ENCODE measurements around the gene RBMS3.

The RBMS3 gene

DNA sequence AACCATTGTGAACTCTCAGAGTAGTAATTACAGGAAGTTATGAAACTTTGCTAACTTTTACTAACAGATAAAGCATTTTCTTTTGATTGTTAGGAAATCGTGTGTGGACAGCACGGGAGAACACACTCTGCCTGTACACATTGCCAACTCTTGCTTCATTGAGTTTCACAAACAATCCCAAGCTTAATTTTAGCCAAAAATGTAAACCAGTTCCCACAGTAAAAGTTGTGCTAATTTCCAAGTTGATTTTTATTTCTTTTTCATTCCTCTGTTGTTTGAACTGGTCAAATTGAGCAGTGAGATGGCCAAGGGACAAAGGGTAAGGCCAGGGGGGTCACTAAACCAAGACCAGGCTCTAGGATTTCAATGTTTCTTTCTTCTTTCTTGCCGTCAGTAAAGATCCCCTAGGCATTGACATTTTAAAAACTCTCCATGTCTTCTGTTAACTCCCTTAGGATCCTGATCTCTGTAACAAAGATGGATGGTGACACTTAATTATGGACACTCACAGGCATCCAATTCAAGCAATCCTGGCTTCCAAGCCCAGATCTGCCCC lies 414.9 kb downstream of the RBMS3 start:
- no peak for DNase-seq

DNA sequence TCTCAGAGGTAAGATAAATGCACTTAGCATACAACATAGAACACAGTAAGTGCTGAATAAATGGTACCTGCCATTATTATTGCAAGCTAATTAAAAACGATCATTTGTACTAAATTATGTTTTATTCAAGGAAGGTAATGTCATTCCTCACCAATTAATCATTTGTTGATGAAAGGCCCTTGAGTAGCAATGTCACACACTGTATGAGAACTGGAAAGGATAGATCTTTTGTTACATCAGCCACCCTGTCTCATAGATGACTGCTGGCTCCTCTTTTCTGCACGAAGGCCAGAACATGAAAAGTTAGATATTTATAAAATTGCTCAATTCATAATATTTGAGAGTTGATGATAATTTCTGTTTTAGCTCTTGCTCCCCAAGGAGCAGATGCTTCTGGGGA lies 415.4 kb downstream of the RBMS3 start:
- DNase-seq: no peak

DNA sequence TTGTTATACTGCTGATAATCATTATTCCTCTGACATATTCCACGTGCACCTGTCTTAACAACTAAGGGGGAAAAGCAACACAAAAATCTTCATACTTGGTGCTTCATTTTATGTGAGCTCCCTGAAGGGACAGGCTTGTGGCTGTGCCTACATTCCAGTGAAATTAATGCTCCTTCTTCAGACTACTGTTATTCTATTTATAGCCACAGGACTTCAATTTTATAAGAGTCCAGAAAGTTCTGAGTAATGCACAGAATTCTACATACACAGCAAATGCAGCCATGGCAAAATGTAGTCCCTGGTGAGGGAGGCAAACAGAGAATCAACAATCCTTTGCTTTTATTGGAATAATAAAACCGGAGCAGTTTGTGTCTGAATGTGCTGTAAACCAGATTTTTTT lies 417.1 kb downstream of the RBMS3 start:
- DNase-seq: no peak

DNA sequence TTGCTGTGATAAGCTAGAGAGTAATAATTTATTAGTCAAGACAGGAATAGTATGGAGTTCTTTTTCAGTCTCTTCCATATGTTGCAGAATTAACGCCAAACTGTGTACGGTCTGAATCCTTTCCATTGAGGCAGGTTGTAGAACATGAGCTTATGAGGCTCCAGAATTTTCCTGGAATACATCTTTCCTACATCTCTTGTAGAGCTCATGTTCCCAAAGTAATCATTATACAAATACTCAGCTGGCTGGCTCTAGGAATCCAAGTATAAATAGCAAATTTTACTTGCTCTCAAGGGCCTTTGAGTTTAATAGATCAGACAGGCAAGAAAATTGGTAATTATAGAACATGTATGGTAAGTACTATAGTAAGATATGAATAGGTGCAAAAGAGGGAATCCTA lies 419.4 kb downstream of the RBMS3 start:
- DNase-seq: no peak

DNA sequence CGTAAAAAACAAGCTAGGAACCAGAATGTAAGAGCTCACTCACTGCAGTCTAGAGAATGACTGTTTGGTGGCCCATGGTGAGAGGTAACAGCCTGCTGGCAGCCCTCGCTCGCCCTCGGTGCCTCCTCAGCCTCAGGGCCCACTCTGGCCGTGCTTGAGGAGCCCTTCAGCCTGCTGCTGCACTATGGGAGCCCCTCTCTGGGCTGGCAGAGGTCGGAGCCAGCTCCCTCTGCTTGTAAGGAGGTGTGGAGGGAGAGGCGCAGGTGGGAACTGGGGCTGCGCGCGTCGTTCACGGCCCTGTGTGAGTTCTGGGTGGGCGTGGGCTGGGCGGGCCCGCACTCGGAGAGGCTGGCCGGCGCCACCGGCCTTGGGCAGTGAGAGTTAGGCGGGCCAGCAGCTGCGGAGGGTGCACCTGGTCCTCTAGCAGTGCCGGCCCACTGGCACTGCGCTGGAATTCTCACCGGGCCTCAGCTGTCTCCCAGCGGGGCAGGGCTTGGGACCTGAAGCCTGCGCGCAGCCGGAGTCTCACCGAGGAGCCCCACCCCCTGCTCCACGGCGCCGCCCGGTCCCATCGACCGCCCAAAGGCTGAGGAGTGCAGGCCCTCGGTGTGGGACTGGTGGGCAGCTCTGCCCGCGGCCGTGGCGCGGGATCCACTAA lies 420.6 kb downstream of the RBMS3 start:
- no peak for DNase-seq

DNA sequence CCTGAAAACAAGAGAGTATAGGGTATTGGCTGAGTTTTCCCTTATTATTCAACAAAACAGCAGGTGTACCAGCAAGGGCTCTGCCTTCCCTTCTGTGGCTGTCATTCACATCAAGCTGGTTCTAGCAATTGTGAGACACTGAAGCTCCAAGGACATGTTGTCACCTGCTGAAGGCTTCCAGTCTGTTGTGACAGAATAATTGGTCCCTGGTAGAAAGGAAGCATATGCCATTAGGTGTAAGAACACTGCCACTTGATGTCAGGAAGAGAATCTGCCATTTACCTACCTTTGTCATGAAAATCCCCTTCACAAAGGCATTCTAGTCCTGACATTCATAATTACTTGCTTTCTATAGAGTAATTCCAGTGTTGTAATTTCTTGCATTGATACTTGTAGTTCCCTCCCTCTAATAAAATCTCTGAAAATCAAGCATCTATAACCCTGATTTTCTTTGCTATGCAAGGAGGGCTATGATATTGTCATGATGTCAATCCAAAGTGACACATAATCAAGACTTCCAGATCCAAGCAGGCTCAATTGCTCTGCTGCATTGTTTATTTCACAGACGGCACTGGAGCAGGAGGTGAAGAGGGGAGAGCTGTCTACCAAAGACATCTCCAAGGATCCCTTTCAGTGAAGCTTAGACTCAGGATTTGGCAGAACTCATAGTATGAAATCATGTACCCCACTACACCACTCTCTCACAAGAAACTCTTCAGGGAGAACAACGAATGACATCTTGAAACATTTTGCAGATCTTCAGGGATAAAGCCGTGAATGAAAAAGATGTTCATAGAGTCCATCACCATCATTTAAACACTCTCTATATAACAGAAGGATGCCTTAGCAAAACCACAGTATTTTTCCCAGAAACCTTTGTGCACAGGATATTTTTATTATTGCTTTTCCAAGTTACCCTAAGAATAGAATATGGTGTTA lies 425.3 kb downstream of the RBMS3 start:
- no peak for DNase-seq

DNA sequence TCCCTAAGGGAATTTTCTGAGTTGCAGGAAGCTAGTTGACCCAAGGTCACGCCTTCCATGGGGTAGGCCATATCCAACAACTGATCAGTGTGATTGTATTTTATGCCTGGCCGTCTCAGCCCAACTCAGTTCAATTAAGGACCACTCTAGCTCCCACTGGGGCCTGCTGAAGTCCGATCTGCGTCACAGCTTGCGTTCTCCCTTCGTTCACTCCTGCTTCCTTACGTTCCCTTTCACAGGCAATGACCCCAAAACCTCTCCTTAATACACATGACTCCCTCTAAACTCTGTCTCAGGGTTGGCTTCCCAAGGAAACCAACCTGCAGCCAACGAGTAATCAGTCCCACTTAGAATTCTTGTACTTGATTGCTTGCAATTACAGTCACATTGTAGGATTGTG lies 428.0 kb downstream of the RBMS3 start:
- DNase-seq: no peak

DNA sequence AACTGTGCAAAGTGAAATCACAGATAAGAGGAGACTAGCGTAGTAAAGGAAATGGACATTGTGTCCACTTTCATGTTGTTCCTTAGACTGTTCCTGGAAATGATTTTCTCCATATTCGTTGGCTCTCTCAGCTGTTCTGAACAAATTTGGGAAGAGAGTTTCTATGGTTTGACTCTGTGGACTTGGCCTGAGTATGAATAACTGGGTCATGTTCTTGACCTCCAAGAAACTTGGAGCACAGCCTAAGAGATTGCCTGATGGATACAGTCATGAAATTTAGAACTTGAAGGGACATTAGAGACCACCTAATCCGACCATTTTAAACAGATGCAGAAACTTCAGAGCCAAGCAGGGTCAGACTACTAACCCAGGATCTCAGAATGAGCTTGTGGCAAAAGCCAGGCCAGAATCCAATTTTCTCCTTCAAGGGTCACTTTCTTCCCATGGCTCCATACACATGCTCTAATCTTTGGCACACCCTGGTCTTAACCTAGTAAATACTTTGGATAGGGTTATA lies 430.4 kb downstream of the RBMS3 start:
- DNase-seq: no peak

DNA sequence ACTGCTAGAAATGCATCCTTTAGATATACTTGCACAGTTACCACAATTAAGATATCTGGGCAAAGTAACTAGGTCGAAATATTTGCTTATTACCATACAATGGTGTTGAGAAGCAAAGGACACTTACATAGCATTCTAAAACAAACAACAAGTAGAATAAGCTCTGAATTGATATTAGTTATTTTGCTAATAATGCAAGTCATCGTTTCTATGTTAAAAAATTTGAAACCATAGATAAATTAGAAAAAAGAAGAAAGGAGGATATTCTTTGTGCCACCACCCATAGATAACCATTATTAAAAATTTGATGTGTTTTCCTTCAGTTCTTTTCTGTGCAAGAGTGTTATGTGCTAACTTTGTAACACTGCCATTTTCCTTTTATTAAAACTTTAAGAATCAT lies 435.3 kb downstream of the RBMS3 start:
- DNase-seq: no peak

DNA sequence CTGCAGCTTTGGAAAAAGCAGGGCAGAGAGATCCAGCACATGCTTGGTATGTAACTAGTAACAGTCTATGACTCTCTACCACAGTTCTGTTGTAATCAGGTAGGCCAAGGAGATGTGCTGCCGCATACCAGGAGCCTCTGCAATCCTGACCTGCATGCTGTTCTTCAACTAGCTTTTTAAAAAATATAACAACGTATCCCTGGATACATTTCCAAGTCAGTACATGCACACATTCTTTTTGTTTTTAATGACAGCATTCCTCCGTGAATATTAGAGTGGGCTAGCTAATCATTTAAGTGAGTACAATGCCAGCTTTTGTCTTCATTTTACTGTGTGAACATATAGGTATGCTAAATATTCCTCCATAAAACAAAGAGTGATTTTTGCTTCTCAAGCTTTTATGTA lies 437.8 kb downstream of the RBMS3 start:
- no peak for DNase-seq

DNA sequence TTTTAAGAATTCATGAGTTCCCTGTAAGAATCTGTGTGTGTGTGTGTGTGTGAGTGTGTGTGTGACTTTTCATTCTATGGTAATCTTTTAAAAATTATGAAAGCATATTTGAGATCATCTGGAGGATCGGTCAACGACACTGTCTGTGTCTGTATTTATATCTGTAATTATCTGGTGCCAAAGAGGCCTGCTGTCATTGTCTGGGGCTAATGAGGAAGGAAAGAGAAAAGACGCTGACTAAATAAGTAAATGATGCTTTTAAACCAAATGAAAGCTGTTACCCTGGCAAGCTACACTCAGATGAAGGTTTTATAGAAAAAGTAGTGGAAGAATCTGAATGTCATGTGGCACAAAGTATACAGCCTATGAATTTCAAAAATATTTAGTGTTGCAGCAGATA lies 439.8 kb downstream of the RBMS3 start:
- DNase-seq: no peak

DNA sequence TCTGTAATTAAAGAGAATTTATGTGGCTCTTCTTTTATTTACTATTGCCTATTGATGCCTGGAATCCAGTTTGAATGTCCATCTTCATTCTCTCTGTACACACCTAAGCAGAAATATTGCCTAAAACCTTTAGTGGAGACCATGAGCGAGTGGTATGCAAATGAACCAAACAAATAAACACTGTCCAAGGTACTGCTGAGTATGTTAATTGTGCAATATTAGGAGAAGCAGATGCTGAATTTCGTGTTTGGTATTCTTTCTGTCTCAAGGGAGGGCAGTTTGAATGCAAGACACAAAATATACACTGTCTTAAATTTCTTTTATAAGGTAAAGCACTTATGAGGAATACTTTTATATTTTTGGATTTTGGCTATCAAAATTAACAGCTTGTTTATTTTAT lies 440.9 kb downstream of the RBMS3 start:
- no peak for DNase-seq

DNA sequence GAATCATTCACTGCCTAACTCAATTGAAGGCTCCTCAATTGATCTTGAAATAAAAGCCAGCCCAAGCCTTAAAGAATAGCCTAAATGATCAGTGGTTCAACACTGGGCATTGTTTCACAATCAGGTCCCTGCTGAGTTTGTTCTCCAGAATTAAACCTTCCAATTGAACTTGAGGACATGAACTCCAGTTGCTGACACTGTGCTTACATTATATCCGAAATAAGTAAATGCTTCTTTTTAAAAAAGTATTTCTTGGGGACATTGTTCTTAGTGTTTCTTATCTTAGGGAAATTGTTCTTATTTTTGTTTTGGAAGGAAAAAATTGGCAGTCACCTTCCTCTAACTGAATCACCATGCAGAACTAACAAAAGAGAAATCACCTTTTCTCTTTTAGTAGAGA lies 450.2 kb downstream of the RBMS3 start:
- DNase-seq: no peak

DNA sequence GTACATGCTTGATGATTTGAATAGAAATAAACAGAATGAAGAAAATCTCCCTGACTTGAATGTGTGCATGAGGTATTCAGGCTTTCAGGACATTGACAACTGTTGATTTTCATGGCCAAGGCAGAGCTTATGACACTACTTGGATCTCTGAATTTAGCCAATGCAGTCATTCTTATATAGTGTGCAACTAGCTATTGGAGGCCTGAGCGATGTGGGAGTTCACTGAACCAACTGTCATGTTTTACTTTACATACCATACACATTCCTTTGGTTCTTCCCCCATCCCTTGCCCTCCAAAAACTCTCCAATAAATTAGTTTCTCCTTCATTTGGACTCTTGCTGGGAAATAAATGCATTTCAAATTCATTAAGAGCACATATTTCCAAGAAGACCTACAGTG lies 460.4 kb downstream of the RBMS3 start:
- DNase-seq: no peak

DNA sequence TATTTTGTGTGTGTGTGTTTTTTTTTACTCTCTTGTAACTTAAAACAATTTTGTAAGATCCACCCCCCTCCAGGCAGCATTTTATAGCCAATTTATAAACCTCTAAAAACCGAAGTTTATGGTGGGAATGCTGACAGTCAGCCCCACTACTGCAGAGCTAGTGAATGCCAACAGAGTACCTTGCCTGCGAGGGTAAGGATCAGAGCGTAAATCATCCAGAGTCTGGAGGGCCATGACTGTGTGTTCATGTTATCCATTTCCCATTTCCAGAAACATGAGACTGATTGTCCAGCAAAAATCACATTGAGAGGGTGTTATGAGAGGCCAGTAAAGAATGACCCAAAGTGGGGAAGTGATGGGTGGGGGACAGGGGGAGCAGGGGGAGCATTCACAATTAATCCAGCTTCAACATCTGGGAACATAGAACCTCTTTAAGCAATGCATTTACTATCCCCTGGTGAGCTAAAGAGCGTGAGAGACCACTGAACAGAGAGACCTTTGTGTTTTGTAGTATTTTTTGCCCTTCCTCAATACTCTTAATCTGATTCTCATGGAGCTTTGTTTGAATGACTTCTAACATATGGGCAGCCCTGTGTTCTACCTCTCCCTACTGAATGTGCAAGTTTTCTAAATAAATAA lies 464.5 kb downstream of the RBMS3 start:
- no peak for DNase-seq

DNA sequence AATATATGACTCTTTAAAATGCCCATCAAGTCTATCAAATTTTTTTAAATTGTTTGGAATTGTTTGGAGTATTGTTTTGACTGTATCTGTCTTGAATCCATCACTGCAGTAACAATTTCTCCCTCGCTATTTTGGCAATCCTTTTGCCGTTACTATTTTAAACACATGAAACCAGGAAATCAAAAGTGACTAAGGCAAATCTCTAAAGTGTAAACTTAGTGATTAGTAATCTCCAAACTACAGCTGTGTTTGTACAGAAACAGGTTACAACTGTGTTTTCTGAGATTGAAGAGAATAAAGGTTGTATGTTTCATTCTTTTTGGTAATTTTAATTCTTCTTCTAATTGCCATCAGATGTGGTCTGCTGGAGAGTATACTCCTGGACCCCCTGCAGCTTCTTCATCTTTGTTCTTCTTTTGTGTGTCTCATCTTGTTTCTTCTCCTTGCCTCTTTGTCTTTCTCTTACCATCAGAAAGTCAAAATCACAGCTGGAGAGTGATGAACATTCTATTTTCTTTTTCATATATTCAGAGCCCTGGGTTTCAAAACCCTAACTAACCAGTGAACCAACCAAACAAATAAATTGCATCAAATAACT lies 465.4 kb downstream of the RBMS3 start:
- DNase-seq: no peak

DNA sequence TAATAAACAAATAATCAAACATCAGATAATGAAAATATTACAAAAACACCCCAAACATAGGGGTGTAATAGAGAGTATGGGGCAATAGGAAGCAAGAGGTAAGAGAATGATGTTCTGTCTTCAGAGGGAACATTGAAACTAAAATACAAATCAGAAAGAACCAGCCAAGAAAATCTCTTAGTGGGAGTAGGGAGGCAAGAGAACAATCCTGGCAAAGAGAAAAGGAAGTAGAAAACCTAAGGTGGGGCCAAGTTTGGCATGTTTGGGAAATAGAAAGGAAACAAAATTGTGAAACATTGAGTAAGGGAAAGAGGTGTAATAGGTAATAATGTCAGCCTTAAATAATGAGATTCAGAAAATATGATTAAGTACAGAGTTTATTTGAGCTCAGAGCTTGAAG lies 467.1 kb downstream of the RBMS3 start:
- DNase-seq: no peak

DNA sequence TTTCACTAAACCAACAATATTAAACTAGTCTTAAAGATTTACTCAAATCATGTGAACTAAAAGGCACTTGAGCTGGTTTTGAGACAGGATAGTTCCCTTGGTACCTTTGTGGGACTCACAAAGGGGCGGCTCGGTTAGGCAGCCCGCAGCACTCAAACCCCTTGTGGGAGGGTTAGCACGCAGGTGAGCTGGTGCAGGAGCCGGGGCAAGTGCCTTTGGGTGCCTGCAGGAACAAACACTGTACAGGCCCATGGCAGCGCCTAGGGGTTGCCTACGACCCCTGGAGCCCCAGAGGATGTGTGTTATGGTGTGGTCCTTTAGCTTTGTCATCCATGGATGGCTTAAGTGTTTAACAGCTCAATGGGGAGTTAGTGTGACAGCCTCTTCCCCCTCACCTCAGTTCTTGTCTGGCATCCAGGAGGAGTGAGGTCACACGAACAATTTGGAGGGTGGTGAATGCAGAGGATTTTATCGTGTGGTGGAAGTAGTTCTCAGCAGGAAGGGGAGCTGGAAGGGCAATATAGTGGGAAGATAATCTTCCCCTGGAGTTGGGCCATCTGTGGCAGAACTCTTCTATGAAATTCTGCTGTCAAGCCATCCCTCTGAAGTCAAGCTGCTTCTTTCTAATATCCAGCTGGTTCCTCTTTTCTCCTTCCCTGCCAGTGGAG lies 470.9 kb downstream of the RBMS3 start:
- DNase-seq: no peak

DNA sequence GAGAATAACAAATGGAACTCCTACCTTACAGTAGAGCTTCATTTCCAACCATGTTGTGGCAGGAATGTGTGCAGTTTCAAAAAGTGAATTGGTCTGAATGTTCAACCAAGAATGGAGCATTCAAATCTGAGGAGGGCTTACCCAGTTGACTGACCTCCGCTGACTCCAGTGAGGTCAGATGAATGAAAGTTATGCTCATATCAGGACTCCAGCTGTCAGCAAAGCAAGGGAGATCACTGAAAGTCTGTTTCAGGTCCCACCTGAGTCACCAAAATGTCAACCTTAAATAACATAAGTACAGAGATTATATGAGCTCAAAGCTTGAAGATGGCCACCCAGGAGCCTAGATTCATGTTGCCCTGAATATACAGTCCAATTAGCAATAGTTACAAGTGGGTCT lies 473.5 kb downstream of the RBMS3 start:
- DNase-seq: no peak

DNA sequence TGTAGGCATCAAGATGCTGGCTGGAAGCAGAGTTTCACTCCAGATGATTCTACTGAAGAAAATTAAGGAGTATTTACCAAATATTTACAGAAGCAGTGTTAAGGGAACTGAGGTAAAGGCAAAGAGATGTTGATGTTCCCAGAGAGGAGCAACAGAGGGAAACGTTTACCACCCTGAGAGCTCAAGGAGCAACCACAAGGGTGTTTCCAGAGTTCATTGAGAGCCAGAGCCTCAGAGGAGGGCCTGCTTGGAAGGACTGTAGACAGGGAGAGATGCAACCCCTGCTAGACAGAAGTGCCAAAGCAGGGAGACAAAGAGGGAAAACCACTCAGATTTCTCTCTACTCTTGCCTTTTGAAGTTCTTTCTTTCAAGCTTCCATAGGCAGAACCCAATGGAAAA lies 474.5 kb downstream of the RBMS3 start:
- DNase-seq: no peak

DNA sequence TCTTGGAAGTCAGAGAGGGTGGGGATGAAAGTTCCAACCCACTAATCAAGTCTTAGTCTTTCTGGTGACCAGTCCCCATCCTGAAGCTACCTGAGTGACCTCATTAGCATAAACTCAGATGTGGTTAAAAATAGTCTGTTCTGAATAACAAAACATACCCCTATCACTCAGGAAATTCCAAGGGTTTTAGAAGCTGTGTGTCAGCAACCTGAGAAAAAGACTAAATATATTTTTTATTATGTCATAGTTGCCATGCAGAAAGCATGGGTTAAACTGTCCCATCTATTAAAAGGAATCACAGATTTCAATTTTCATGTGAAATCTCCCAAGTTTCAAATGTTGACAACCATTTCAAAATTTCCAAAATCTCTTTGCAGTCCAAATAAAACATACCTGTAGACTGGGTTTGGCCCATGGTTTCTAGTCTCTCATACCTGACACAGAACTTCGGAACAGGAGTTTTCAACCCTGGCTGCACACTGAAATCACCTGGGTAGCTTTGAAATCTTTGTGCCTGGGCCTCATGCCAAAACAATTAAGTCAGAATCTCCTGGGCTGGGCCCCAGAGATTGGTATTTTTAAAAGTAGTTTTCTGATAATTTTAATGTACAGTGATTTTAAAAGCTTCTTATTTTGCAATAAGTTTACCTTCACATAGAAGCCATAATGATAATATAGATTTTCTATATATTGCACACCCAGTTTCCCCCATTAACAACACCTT lies 476.3 kb downstream of the RBMS3 start:
- no peak for DNase-seq

DNA sequence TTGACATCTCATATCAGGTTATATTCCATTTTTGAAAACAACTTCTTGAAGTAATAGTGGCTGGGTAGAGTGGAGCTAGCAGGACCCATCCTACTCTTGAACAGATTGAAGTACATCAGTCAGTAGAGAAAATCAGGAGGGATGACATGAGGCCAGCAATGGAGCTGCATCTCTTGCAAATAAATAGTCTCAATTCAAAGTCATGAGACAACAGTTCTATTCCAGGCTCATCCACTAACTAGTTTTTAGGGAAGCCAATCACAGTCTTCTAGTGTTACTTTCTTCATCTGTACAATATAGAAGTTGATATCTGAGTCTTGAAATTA lies 477.2 kb downstream of the RBMS3 start:
- no peak for DNase-seq

Data from activated effector memory CD4-positive, alpha-beta T cell treated with anti-CD3 and anti-CD28 coated beads, Interleukin-2, amount 50 U/mL, for 16 hours (primary cell).